GM19239 (cell line): ENCODE results near the gene ZNF326.

Experiments
- DNase-seq: peaks from one replicate; pipeline ENCODE4 v3.0.0; 2011; ENCODE audit warnings: low spot score; ENCODE audit not compliant: insufficient read length
- FAIRE-seq: peaks from 2 replicates; lab custom pipeline; 2011; peaks lifted over from hg19 to GRCh38; lab: Jason Lieb, UNC

The ZNF326 gene, protein sequence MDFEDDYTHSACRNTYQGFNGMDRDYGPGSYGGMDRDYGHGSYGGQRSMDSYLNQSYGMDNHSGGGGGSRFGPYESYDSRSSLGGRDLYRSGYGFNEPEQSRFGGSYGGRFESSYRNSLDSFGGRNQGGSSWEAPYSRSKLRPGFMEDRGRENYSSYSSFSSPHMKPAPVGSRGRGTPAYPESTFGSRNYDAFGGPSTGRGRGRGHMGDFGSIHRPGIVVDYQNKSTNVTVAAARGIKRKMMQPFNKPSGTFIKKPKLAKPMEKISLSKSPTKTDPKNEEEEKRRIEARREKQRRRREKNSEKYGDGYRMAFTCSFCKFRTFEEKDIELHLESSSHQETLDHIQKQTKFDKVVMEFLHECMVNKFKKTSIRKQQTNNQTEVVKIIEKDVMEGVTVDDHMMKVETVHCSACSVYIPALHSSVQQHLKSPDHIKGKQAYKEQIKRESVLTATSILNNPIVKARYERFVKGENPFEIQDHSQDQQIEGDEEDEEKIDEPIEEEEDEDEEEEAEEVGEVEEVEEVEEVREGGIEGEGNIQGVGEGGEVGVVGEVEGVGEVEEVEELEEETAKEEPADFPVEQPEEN

DNA sequence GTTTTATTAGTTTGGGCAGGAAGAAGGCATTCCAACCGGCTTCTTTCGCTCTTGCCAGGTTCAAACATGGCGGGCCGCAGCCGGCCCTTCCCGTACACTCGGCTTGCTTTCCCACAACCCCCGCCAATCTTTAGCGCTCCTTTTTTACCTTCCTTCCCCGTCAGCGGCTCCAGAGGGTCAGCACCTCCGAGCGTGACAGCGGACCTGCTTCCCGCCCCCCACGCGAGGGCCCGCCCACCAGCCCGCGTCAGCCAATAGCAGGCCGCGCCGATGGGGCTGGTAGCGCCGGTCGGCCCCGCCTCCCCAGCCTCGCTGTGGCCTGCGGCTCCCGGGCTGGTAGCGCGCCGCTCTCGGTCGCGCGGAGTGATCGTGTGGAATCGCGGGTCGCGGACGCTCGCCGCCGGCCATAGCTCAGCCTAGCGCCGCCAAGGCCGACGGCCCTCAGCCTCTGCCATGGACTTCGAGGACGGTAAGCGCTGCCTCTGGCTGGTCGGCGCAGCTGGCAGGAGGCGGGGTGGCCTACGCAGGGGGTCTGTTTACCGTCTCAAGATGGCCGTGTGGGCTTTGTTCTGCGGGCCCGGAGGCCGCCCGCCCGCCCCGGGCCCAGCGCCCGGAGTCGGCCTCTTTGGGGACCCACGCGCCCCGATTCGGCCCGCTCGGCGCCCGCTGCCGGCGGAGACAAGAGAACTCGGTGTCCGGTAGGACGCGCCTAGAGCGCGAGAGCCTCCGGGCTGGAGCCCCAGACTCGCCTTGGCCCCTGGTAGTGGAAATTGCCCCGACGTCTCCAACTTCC is at the start of gene ZNF326:
TSS of gene ZNF326 (plus strand) at position 306 of the 793 bp plus-strand sequence. CDS start at position 454, 148 bp downstream.
- FAIRE-seq = peak; percentile 87
- DNase-seq = peak; percentile 93

DNA sequence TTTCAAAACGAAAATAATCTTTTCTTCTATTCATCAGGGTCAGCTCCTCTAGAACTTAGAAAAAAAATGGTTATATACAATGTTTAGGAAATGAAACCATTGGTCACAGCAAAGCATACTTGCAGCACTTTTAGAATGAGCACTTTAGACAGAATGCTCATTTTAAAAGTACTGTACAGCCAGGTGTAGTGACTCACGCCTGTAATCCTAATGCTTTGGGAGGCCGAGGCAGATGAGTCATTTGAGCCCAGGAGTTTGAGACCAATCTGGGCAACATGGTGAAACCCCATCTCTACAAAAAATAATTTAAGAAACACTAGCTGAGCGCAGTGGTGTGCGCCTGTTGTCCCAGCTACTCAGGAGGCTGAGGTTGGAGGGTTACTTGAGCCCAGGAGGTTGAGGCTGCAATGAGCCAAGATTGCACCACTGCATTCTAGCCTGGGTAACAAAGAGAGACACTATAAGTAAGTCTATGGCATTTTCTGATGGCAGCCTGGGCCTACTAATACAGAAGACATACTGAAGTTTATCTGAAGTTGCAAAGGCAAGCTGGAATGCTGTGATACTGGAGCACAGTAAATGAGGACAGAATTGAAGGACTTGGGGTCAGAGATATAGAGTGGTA is 48.9 kb upstream of the ZNF326 start:
- no peak for DNase-seq
- FAIRE-seq = peak; percentile 63

DNA sequence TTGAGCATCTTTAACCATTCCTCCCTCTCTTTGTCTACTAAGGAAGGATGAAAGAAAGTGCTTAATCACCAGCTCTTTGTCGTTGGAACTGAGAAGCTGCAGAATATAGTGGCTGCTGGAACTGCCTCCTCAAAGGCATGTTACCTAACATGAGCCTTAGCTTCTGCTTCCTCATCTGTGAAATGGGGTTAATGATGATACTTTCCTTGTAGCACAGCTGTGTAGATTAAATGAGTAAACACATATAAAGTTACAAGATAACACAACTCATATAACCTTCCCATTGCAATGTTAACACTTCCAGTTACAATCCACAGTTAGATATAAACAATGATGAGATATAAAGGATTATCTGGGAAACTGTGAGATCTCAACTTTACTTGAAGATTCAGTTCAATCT is 48.4 kb upstream of the ZNF326 start:
- DNase-seq = no peak
- peak; percentile 33 for FAIRE-seq

DNA sequence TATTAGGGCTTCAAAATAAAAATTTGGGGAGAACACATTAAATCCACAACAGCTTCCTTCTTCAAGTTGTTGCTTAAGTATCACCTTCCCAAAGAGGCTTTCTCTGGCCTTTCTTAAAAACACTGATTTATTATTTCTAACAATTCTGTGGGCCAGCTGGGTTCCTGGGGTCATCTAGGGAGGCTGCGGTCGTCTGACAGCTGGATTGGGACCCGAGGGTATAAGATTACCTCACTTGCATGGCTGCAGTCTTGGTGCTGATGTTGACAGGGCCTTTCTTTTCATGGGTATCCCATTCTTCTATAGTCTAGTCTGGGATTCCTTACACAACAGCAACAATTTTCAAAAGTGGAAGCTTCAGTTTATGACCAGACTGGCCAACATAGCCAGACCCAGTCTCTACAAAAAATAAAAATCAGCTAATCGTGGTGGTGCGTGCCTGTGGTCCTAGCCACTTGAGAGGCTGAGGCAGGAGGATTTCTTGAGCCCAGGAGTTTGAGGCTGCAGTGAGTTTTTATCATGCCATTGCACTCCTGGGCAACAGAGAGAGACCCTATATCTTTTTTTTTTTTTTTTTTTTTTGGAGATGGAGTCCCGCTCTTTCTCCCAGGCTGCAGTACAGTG is 46.1 kb upstream of the ZNF326 start:
- no peak for FAIRE-seq

DNA sequence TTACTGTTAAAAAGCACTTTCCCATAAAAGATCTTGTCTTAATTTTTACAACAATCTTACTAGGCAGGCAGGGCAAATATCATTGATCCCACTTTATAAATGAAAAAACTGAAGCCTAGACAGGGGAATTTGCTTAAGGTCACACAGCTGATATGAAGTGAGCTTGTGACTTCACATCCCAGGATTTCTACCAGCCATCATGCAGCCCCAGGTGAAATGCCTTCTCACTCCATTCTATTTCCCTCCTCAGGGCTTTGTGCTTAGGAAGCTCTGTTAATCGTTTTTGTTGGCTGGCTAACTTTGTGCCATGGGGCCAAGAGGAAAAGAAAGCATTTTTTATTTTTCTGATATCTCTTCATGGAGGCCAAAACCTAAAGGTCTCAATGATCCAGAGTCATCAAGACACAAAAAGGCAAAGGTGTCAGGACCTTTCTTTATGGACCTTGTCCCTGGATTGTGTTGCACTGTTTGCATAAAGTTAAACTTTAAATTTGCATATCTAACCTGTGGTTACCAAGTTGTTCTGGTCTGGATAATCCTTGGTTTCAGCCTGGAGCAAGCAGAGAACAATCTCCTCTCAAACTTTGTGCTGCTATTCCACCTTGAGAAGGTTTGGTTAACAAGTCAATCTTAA is 44.8 kb upstream of the ZNF326 start:
- DNase-seq = no peak
- FAIRE-seq = peak; percentile 26

More for the DNA sequence above, 46.1 kb upstream of the ZNF326 start:
- DNase-seq = no peak

DNA sequence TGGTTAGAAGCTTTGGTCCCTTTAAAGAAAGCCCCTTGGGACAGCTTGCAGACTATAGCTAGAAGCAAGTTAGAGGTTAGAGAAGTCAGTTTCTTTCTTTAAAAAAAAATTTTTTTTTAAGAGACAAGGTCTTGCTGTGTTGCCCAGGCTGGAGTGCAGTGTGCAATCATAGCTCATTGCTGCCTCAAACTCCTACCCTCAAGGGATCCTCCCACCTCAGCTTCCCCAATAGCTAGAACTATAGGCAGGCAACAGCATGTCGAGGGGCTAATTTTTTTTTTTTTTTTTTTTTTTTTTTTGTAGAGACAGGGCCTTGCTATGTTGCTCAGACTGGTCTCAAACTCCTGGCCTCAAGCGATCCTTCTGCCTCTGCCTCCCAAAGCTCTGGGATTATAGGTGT is 44.2 kb upstream of the ZNF326 start:
- FAIRE-seq (no peak), DNase-seq (no peak)

DNA sequence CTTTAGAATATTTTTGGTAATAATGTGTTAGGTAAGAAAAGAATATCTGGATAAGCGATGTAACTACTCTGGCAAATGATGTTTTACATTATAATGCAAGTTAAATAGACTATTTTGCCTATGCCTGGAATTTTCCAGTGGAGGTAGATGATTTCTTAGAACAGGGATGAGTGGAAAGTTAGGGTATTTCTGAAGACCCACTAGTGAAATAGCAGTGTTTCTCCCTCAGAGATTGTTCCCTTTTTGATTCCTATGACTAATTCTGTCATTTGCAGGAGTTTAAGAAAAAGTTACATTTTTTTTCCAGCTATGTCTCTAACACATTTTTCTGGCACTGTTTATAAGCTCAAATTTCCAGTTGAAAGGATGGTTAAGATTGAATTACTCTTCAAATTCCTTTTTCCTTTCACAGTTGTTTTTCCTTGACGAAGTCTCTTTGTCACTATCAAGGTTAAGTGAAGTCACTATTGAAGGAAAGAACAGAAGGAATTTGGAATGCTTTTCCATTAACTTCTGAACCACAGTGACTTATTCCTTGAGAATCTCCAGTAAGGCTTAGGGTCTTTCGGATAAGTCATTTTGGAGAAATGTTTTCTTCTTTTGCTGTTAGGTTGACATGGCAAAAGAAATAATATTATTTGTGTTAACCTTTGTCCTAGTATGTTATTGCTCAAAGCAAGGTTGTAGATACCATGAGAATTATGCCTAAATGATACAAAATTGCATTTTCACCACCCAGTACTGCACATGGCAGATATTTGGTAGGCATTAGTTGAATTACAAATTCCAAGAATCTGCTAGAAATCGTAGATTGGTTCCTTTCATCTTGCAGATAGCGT is 42.9 kb upstream of the ZNF326 start:
- FAIRE-seq (no peak), DNase-seq (no peak)

DNA sequence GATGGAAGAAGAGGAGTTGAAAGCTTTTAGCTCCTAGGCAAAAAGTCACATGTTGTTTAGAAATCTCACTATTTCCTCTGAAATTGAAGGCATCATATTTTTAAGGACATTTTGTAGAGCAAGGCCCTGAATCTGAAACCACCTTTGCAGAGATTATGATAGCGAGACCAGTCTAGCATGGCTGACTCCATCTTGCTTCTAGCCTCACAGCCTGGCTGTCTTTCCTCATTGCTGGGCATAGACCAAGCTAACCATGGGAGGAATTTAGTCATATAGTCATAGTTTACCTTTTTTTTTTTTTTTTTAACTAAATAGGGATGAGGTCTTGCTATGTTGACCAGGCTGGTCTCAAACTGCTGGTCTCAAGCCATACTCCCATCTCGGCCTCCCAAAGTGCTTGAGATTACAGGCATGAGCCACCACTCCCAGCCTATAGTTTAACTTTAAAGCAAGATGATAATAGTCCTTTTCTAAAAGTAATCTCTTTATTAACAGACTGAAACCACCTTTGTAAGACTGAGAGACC is 42.2 kb upstream of the ZNF326 start:
- DNase-seq (no peak), FAIRE-seq (no peak)

DNA sequence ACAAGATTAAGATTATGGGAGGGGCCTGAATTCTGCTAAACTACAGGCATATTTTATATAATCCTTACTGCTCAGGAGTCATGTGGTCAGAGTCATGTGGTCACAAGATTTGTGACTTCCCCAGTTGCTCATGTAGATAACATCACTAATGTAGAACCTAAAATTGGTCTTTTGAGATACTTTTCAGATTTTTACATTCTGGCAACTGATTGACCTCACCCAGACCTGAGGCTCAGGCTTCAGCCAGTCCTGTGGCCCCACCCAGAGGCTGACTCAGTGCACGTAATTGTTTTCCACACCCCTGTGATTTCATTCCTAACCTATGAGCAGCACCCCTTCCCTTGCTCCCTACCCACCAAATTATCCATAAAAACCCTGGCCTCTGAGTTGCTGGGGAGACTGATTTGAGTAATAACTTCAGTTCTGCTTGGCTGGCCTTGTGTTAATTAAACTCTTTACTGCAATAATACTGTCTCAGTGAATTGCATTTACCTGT is 41.7 kb upstream of the ZNF326 start:
- FAIRE-seq (peak; percentile 76), DNase-seq (no peak)

DNA sequence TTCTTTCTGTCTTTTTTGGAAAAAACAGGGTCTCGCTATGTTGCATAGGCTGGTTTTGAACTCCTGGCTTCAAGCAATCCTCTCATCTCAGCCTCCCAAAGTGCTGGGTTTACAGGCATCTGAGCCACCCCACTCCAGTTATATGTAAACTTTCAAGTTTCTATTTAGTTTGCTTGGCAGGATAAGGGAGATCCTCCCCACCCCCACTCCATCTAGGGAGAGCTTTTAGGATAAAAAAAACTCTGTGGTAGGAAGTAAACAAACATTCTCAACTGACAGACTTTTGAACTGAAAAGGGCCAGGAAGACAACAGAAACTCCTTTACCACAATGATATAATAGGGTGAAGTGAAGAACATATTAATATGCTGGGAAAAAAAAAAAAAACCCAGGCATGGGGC is 41.0 kb upstream of the ZNF326 start:
- no peak for FAIRE-seq
- no peak for DNase-seq

DNA sequence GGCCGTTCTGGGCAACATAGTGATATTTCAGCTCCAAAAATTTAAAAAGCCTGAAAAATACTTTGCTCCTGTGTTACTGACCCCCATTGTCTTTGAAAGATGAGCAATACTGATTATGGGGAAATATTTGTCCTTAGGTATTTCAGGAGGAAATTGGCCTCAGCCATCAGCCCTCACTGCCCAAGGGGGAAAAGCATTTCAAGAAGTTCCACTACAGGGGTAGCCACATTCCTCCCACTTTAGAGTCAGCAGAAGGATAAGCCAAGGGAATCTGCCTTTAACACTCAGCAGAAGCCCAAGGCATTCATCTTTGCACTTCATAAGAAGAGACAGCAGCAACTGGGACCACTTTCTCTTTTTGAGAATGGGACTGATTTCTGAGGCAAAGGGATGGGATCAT is 40.5 kb upstream of the ZNF326 start:
- DNase-seq = no peak
- no peak for FAIRE-seq

DNA sequence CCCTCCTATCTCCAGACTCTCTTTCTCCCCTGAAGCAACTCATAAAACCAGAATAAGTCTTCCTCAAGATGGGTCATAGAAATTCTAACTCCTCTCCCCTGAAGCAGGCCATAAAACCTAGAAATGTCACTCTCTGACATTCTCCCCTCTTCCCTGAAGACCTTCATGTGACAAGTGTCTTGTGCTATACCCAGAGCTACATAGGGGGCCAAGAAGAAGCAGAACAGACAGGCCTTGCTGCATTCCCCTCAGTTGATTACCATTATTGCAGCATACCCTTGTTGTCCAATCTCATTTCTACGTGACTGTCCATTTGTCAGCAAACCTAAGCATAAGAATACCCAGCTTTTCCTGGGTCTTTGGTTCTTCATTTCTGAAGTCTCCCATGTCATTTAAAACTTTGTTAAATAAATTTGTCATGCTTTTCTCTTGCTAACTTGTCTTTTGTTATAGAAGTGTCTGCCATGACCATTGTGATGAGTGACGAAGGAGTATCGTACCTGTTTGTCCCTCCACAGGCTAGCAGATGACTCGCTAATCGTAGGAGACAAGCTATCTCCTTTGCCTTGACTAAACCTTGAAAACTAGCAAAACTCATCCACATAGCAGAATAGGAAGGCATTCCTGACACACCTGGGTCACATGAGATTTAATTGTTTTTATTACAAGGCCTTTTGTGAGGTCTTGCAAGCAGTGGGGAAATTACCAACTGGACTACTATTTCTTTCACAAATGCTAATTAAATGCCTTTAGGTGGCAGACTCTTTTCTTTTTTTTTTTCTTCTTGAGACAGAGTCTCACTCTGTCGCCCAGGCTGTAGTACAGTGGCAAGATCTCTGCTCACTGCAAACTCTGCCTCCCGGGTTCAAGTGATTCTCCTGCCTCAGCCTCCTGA is 39.4 kb upstream of the ZNF326 start:
- no peak for DNase-seq
- no peak for FAIRE-seq

DNA sequence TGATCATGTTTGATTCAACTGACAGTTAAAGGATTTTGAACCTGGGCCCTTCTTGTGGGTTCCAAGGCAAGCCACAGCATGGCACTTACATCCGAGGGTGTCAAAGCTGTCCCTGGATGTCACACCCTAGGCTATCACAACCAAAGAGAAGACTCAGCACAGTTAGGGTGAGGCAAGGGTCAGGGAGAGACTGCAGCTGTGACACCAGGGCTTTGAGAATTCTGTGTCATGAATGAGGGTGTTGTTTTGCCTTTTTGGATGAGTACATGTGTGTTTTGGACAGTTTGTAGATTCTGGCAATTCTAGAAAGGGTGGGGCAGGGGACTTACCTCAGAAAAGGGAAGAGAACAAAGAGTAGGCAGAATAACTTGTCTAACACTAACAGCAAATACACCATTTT is 37.8 kb upstream of the ZNF326 start:
- no peak for DNase-seq
- FAIRE-seq = no peak

DNA sequence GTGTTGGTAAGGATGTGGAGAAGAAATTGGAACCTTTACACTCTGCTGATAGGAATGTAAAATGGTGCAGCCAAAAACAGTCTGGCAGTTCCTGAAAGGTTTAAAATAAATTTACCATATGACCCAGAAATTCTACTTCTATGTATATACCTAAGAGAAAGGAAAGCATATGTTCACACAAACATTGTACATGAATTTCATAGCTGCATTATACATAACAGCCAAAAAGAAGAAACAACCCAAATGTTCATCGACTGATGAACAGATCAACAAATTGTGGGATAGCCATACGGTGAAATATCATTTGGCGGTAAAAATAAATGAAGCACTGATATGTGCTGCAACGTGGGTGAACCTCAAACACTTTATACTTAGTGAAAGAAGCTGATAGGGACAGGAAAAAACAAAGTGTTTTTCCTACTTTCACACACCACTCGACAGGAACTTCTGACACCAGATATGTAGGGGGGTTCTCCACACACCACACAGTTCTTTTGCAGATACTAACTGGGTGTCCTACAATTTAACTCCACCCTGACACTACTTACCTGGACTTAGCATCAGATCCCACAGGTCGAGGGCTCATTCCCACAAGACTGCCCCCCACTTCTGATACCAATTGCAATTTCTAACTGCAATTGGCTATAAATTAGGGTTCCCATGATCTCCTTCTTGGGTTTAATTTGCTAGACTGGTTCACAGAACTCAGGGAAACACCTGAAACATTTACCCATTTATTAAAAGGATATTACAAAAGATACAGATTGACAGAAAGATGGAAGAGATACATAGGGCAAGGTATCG is 35.9 kb upstream of the ZNF326 start:
- FAIRE-seq (peak; percentile 57), DNase-seq (no peak)

DNA sequence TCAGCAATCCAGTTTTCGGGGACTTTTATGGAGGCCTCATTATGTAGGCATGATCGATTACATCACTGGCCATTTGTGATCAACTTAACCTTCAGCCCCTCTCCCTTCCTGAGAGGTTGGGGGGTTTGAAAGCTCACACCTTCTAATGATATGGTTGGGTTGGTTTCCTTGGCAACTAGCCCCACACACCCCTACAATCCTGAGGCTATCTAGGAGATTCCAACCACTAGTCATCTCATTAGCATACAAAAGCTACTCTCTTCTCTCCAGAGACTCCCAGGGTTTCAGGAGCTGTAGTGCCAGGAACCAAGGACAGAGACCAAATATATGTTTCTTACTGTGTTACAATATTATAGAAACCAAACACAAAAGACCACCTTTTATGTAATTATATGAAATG is 35.2 kb upstream of the ZNF326 start:
- no peak for DNase-seq
- no peak for FAIRE-seq

DNA sequence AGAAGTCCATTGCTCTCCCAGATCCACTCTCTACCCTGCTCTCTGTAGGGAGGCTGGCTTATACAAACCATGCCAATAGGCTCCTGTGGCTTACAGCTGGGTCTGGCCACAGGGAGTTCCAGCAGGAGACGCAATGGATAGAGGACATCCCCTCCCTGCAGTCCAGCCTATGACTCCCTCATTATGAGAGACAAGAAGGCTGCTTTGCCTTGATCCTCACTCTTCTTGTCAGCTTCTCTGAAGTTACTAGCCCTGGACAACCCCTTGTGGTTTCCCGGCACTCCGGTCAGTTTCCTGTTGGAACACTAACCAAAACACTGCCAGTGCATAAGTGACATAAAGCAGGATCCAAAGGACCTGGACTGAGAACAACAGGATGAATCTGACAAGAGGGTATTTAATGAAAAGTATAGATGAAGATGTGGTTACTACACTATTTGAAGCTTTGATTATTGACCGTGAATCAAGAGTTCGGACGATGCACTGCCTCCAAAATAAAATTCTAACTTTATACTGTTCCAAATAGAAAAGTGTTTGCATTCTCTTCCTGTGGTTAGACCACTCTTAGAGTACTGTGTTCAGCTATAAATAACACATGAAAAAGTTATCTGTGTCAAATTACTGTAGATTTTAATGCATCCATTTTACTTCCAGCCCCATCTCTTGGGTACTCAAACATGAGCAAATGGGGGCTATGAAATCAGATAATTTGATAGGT is 32.7 kb upstream of the ZNF326 start:
- FAIRE-seq = peak; percentile 73
- no peak for DNase-seq
